NCI-H69 (cell line): Measurements from ENCODE around the gene IFI27L1.
A peak's percentile ranks its signal among the peaks of the same experiment; 100 is the strongest.

Source experiments
- DNase-seq: peaks from one replicate; lab custom pipeline; 2025; lab: John Stamatoyannopoulos, UW

The IFI27L1 gene

GRCh38 chr14:94132285-94132887 lies 51.3 kb downstream of the IFI27L1 start:
- peak; percentile 82 for DNase-seq

DNA sequence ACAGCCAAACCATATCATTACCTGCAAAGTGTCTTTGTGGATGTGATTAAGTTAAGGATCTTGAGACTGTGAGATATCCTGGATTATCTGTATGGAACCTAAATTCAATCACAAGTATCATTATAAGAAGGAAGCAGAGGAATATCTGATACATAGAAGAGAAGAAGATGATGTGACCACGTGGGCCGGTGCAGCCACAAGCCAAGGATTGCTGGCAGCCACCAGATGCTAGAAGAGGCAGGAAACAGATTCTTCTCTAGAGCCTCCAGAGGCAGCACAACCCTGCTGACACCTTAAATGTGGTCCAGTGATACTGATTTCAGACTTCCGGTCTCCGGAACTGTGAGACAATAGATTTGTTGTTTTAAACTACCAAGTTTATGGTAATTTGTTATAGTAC lies 54.4 kb downstream of the IFI27L1 start:
- DNase-seq, result no peak

DNA sequence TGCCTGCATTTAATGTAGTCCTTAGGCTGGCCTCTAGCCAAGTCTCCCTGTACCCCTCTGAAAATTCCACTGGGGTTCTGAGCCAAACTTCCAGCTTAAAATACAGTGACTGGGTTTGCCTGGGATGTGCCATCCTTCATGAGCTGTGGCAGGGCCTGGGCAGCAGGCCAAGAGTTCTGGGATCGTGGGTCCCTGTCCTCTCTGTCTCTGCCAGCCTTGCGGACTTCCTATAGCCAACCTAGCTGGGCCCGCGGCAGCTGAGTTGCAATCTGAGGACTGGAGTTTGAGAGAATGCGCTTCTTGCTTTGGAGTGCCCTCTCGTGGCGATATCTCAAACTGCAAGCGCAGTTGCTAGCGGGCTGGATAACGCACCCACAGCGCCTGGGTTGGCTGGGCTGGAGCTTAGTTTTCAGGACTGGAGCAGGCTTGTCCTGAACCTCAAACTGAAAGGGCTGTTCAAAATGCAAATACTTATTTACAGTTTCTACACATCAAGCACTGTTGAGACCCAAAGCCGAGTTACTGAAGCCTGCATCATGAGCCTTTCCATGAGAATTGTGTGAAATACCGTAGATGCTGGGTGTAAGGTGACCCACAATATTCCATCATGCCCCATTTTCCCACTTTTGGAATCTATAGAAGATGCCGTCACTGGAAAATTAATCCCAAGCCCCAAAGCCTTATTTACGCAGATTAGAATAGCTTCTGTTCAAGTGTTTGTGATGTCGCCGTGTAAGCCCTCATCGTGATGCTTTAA lies 55.6 kb downstream of the IFI27L1 start:
- peak; percentile 91 for DNase-seq

DNA sequence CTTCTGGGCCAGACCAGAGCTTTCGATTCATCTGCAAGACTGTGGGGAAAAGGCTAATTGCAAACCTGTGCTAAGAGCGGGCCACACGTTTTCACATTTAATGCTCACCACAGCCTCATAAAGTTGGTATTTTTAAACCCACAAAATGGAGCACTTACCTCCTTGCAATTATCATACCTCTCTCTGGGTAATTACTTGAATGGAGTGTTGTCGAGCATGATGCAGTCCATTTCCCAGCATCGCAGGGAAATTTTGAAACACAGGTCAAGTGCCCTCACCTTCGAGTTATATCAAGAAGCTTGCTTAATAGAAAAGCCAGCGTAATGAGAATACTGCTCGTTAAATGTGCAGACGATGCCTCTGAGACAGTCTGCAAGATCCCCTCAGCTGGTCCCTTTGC lies 57.1 kb downstream of the IFI27L1 start:
- DNase-seq, result no peak

DNA sequence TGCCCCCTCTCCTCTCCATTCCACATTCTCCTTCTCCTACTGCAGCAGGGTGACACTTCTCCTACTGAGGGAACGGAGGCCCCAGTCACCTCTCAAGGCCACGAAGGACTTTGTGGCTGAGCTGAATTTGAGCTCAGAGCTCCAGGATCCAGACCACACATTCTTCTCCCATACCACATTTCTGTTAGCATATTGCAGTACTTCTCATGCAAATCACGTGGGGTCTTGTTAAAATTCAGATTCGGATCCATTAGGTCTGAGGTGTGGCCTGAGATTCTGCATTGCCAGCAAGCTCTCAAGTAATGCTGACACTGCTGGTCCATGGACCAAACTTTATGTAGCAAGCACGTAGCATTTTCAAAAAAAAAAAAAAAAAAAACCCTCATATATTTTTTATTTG lies 57.9 kb downstream of the IFI27L1 start:
- no peak for DNase-seq

GRCh38 chr14:94139421-94139820 lies 58.3 kb downstream of the IFI27L1 start:
- no peak for DNase-seq

- DNase-seq, result no peak
Measured at GRCh38 chr14:94142247-94142646, 61.1 kb downstream of the IFI27L1 start.

GRCh38 chr14:94142836-94143235 lies 61.7 kb downstream of the IFI27L1 start:
- no peak for DNase-seq

GRCh38 chr14:94143239-94143638 lies 62.1 kb downstream of the IFI27L1 start:
- peak; percentile 71 for DNase-seq

DNA sequence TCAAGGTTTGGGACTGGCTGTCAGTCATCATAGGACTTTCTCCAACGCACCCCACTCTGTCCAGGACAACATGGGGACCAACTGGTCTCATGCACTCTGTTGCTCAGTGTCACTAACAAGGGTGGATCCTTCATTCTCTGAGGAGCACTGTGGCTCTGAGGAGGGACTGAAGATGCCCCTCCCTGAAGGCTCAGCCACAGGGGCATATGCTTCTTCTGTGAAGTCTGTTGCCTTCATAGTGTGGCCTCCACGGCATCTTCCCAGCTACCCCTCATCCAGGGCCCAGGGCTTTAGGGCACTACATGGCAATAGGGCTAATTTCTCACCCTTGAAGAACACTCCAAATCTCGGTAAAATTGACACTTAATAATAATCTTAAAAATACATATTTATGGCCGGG lies 62.6 kb downstream of the IFI27L1 start:
- DNase-seq, result no peak

DNA sequence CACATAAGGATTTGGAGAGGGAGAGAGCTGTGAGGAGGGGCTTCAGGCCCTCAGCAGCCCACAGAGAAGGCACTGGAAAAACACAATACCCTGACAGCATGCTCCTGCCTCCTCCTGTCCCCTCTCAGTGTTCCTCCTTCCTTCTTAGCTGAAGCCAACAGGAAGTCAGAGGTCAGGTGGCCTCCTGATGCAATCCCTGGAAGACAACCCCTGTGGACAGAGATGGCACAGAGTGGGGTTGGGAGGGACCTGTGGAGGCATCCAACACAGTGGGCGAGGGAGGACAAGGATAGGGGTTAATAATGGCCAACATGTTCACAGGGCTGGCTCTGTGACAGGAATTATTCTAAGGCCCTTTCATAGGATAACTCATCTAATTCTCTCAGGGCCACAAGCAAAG lies 63.7 kb downstream of the IFI27L1 start:
- DNase-seq, result peak; percentile 80

DNA sequence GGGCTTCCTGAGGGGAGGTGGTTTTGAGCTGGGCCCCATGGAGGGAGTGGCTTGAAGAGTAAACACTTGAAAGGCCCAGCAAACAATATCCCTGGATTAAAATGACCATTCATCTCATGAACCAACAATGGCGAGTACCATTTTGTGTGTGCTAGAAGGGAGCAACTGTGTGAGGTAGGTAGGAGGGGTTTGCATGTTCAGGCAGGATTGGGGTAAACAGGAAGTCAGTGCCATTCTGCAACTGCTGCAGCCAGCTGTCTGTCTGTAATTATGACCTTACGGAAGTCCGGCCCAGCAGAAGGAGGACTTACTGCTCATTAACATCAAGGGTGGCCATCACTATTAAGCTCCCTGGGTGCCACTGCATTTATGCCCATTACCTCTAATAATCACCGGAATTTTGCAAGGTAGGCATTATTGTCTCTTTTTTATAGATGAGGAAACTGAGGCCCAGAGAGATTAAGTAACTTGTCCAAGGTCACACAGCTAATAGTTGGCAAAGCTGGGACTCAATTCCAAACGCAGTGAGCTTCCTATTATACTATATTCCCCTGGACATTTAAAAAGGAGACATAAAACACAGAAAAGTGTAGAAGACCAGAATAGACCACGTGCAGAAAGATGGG lies 64.9 kb downstream of the IFI27L1 start:
- DNase-seq, result peak; percentile 99
